IPS-15b (cell line): ENCODE data around the gene CEP170B.
"Not testable (repeated sequence)": the region's sequence is repeated elsewhere in the genome, so short reads cannot be mapped to it uniquely, and the experiment has no call there.

ENCODE experiments used
- H3K27me3 ChIP-seq: one replicate; pipeline ENCODE4 v1.6.1; 2013; ENCODE audit warnings: low read length; ENCODE audit not compliant: control insufficient read depth, insufficient read depth
- H3K36me3 ChIP-seq: one replicate; pipeline ENCODE4 v1.6.1; 2013; ENCODE audit warnings: low read length; ENCODE audit not compliant: control insufficient read depth, insufficient read depth
- H3K4me1 ChIP-seq: one replicate; pipeline ENCODE4 v1.6.1; 2013; ENCODE audit warnings: mild to moderate bottlenecking, low read length; ENCODE audit not compliant: control insufficient read depth, insufficient read depth
- H3K4me3 ChIP-seq: one replicate; pipeline ENCODE4 v1.5.1; 2013; ENCODE audit warnings: low read depth, low read length
- H3K9ac ChIP-seq: one replicate; pipeline ENCODE4 v1.6.1; 2013; ENCODE audit warnings: low read depth, mild to moderate bottlenecking, low read length
- H3K9me3 ChIP-seq: one replicate; pipeline ENCODE4 v1.6.1; 2013; ENCODE audit warnings: mild to moderate bottlenecking, low read length; ENCODE audit not compliant: control insufficient read depth, insufficient read depth

Gene CEP170B

GRCh38 chr14:104826189-104826860, 38.7 kb upstream of the CEP170B start:
- H3K27me3 ChIP-seq: peaks cover 26% of the 10 kb centered on the region
- H3K9me3 ChIP-seq: no peaks in the 10 kb centered on the region
- no peak overlapping the region for H3K9ac ChIP-seq
- no peaks in the 10 kb centered on the region for H3K4me1 ChIP-seq
- peak overlapping the region; percentile 82 for H3K4me3 ChIP-seq
- H3K36me3 ChIP-seq: no peaks in the 10 kb centered on the region

DNA sequence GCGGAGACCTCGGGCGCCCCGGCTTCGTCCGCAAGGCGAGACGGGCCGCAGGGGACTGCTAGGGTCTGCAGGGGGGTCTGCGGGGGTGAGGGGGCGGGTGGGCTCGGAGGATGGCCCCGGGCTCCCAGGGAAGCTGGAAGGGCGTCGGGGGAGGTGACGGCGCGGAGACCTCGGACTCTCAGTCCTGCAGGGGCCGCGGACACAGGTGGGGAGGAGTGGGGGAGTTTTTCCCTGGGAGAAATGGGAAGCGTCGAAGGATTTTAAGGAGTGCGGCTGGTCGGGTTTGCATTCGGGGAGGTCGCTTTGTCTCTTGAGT, 38.2 kb upstream of the CEP170B start:
- Histone ChIP-seq H3K9ac (no peak overlapping the region), H3K27me3 (peaks cover 26% of the 10 kb centered on the region), H3K36me3 (no peaks in the 10 kb centered on the region), H3K4me1 (no peaks in the 10 kb centered on the region), H3K4me3 (peak overlapping the region; percentile 65), H3K9me3 (no peaks in the 10 kb centered on the region)

DNA sequence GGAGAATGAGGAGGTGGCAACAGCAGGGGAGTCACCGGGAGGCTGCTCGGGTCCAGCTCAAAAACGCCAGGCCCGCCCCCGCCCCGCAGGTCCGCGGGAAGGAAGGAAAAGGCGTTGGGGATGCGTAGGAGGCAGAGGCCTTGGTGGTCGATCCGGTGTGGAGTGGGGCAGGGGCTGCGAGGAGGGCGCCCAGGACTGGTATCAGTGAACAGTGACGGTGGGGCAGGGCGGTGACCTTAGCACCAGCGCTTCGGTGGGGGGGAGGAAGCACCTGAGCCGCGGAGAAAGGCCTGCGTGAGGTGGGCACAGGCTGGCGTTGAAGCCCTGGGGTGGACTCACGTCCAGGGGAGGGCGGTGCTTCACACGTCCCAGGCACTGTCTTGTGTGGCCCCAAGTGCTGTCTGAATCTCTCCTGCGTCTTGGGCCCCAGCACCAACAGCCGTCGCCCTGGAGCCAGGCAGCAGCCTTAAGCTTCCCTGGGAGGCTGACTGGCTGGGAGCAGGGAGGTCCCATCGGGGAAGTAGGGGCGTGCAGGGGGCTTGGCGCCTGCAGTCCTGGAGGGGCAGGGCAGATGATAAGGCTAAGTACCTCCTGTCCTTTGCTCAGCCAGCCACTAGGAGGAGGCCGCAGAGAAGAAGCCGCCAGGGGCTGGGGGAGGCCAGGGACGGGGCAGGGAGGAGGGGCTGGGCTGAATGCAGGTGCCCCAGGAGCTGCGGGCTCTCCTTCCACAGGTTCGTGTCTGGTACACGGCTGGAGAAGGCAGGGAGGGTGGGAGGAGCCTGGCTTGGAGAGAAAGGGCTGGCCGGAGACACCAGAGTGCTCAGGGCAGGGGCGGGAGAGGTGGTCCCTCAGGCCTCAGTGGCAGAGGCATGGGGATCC, 37.7 kb upstream of the CEP170B start:
- Histone ChIP-seq H3K9ac (no peak overlapping the region), H3K36me3 (no peaks in the 10 kb centered on the region), H3K27me3 (peaks cover 26% of the 10 kb centered on the region), H3K4me1 (no peaks in the 10 kb centered on the region), H3K4me3 (peak overlapping the region; percentile 65), H3K9me3 (no peaks in the 10 kb centered on the region)

DNA sequence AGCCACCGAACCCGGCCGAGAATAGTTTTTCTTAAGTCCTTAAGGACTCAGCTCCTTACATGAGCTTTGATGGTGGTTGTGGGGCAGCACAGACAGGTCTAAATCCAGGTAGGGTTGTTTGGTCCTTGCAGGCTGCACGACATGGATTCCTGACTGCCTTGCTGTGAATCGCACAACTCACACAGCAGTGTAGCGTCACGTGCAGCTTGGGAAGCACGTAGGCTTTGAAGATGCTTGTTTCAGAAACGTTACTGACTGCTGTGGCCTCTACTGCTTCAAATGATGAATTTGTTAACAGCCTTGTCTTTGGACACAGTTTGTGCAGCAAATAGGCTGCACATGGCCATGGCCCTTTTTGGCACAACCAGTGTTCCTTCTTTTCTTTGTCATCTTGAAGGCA, 34.3 kb upstream of the CEP170B start:
- Histone ChIP-seq H3K36me3 (no peaks in the 10 kb centered on the region), H3K4me3 (no peak overlapping the region), H3K9ac (no peak overlapping the region), H3K4me1 (no peaks in the 10 kb centered on the region), H3K9me3 (no peaks in the 10 kb centered on the region), H3K27me3 (peaks cover 7% of the 10 kb centered on the region)

DNA sequence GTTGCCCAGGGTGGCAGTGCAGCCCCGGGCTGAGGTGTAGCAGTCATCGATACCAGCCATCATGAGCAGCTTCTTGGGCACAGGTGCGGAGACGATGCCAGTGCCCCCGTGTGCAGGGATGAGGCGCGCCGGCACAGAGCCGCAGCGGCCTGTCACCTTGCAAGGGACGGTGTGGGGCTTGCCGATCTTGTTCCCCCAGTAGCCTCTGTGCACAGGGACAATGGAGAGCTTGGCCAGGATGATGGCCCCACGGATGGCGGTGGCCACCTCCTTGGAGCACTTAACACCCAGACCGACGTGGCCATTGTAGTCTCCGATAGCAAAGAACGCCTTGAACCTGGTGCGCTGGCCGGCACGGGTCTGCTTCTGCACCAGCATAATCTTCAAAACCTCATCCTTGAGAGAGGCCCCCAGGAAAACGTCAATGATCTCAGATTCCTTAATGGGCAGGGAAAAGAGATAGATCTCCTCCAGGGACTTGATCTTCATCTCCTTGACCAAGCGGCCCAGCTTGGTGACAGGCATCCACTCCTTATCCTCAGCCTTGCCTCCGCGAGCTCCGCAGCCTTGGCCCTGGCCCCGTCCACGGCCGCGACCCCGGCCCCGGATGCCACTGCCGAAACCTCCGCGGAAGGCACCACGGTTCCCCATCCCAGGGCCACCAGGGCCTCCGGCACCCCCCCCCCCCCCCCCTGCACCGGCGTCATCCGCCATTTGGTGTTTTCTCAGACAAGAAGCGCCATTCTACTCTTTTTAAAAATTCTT, 28.7 kb upstream of the CEP170B start:
- not testable (repeated sequence) for H3K36me3 ChIP-seq, H3K9ac ChIP-seq, H3K27me3 ChIP-seq, H3K9me3 ChIP-seq, H3K4me3 ChIP-seq, H3K4me1 ChIP-seq

GRCh38 chr14:104841730-104842129, 23.3 kb upstream of the CEP170B start:
- Histone ChIP-seq H3K9me3 (no peaks in the 10 kb centered on the region), H3K4me1 (no peaks in the 10 kb centered on the region), H3K9ac (no peak overlapping the region), H3K27me3 (peaks cover 45% of the 10 kb centered on the region), H3K4me3 (no peak overlapping the region), H3K36me3 (no peaks in the 10 kb centered on the region)

GRCh38 chr14:104843006-104843405, 22.1 kb upstream of the CEP170B start:
- Histone ChIP-seq H3K36me3 (no peaks in the 10 kb centered on the region), H3K9ac (no peak overlapping the region), H3K9me3 (no peaks in the 10 kb centered on the region), H3K4me3 (peak overlapping the region; percentile 52), H3K27me3 (peaks cover 45% of the 10 kb centered on the region), H3K4me1 (no peaks in the 10 kb centered on the region)

GRCh38 chr14:104843442-104844305, 21.4 kb upstream of the CEP170B start:
- Histone ChIP-seq H3K9me3 (no peaks in the 10 kb centered on the region), H3K27me3 (peaks cover 45% of the 10 kb centered on the region), H3K4me1 (no peaks in the 10 kb centered on the region), H3K36me3 (no peaks in the 10 kb centered on the region), H3K9ac (no peak overlapping the region), H3K4me3 (peak overlapping the region; percentile 52)

- H3K4me1 ChIP-seq: no peaks in the 10 kb centered on the region
- H3K4me3 ChIP-seq: peak overlapping the region; percentile 52
- peak overlapping the region; percentile 16 for H3K9ac ChIP-seq
- H3K27me3 ChIP-seq: peaks cover 45% of the 10 kb centered on the region
- H3K9me3 ChIP-seq: no peaks in the 10 kb centered on the region
- H3K36me3 ChIP-seq: no peaks in the 10 kb centered on the region
These were observed 20.6 kb upstream of the CEP170B start for GRCh38 chr14:104844306-104845032.

DNA sequence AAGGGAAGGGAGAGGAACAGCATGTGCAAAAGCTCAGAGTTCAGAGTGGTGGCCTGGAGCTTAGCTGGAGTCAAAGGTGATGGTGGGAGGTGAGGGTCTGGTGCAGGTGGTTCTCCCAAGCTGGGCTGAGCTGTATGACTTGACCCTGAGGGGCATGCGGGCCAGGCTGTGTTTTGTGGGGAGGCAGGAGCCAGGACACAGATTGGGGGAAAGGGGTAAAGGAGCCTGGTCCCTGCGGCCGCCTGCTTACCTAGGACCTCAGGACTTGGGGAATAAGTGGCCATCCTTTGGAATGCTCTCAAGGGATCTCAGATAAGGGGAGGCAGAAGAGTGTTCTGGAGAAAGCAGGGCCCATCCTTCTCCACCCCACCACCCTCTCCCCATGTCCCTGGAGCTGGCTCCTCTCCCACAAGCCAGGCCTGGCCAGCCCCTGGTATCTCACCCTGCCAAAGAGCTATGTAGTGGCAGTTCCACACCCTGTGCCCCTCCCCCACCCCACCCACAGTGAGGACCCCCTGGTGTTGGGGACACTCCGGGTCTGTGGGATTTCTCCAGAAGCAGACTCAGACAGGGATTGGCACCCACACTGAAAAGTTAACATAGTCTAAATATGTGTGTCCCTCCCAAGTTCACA, 19.9 kb upstream of the CEP170B start:
- Histone ChIP-seq H3K4me3 (no peak overlapping the region), H3K9me3 (no peaks in the 10 kb centered on the region), H3K4me1 (no peaks in the 10 kb centered on the region), H3K36me3 (no peaks in the 10 kb centered on the region), H3K27me3 (peaks cover 45% of the 10 kb centered on the region), H3K9ac (no peak overlapping the region)
